KOPT-K1 (cell line): Measurements from ENCODE around the gene TRIM31.
"Not testable (repeated sequence)": the region's sequence is repeated elsewhere in the genome, so short reads cannot be mapped to it uniquely, and the experiment has no call there.

Source experiments
- H3K27ac ChIP-seq: fragments of 200-600 bp; sonication (generic); 2 replicates; pipeline ENCODE4 v1.5.1; 2016; ENCODE audit warnings: antibody characterized with exemption, mild to moderate bottlenecking, low read depth, low read length; ENCODE audit not compliant: poor library complexity, severe bottlenecking
- H3K36me3 ChIP-seq: fragments of 200-600 bp; sonication (generic); 2 replicates; pipeline ENCODE4 v1.5.1; 2017; ENCODE audit warnings: antibody characterized with exemption, mild to moderate bottlenecking, low read length, moderate library complexity; ENCODE audit not compliant: insufficient read depth
- H3K9me3 ChIP-seq: fragments of 200-600 bp; sonication (generic); 2 replicates; pipeline ENCODE4 v1.5.1; 2017; ENCODE audit warnings: antibody characterized with exemption, low read length, mild to moderate bottlenecking; ENCODE audit not compliant: insufficient read depth, poor library complexity, severe bottlenecking

The TRIM31 gene

GRCh38 chr6:30152910-30153610 is 40.2 kb upstream of the TRIM31 start:
- Histone ChIP-seq H3K27ac (no peak overlapping the region), H3K9me3 (no peaks in the 10 kb centered on the region), H3K36me3 (no peaks in the 10 kb centered on the region)

- Histone ChIP-seq H3K36me3 (no peaks in the 10 kb centered on the region), H3K27ac (no peak overlapping the region), H3K9me3 (no peaks in the 10 kb centered on the region)
These were observed 39.3 kb upstream of the TRIM31 start for GRCh38 chr6:30152016-30152673.

GRCh38 chr6:30151580-30151979 is 38.7 kb upstream of the TRIM31 start:
- no peak overlapping the region for H3K27ac ChIP-seq
- no peaks in the 10 kb centered on the region for H3K9me3 ChIP-seq
- H3K36me3 ChIP-seq: no peaks in the 10 kb centered on the region

DNA sequence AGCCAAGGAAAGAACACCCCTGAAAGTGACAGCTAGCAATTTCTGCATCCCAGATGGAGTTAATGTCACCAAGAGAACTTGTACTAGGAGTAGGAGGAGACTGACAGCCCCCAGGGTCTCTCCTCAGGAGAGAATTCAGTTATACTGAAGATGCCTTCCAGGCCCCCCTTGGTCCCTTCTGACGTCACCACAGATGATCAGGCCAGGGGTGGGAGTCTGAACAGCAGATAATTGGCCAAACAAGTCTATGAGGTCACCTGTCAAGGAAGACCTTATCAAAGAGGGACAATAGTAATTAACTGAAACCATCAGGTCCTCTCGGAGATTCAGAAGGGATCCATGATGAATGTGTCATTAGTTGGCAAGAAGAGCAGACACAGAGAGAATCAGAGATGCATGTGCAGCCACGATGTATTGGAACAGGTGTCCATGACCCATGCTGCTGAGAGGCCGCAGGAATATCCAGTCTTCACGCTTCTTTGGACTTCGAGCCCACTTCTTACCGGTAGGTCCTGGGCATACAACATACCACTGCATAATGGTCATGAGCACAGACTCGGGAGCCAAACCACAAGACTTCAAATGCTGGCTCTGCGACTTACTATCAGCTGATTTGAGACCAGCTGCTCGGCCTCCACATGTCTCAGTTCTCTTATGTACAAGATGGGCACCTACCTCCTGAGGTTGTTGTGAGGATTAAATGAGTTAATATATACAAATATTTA is 37.9 kb upstream of the TRIM31 start:
- no peak overlapping the region for H3K27ac ChIP-seq
- H3K9me3 ChIP-seq: no peaks in the 10 kb centered on the region

GRCh38 chr6:30149858-30150550 is 37.1 kb upstream of the TRIM31 start:
- Histone ChIP-seq H3K9me3 (no peaks in the 10 kb centered on the region), H3K36me3 (no peaks in the 10 kb centered on the region), H3K27ac (no peak overlapping the region)

More for the DNA sequence above, 37.9 kb upstream of the TRIM31 start:
- H3K36me3 ChIP-seq: no peaks in the 10 kb centered on the region

GRCh38 chr6:30149234-30149633 is 36.3 kb upstream of the TRIM31 start:
- no peak overlapping the region for H3K27ac ChIP-seq
- H3K9me3 ChIP-seq: no peaks in the 10 kb centered on the region

DNA sequence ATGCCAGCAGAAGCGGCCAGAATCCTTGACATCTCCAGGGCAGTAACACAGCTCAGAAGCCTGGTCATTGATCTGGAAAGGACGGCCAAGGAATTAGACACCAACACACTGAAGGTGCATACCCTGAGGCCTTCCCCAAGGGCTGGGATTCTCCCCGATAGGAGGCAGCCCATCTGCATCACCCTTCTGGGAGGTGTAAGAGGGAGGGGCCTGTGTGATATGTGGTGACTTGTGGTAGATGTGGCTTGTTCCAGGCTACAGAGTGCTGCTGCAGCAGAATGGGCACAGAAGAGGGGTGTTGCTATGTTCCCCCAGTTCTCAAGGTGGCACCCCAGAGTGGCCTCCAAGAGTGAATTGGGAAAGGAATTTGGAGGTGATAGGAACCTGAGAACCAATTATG is 34.2 kb upstream of the TRIM31 start:
- Histone ChIP-seq H3K36me3 (no peaks in the 10 kb centered on the region), H3K27ac (no peak overlapping the region), H3K9me3 (no peaks in the 10 kb centered on the region)

More at GRCh38 chr6:30149234-30149633, 36.3 kb upstream of the TRIM31 start:
- no peaks in the 10 kb centered on the region for H3K36me3 ChIP-seq

DNA sequence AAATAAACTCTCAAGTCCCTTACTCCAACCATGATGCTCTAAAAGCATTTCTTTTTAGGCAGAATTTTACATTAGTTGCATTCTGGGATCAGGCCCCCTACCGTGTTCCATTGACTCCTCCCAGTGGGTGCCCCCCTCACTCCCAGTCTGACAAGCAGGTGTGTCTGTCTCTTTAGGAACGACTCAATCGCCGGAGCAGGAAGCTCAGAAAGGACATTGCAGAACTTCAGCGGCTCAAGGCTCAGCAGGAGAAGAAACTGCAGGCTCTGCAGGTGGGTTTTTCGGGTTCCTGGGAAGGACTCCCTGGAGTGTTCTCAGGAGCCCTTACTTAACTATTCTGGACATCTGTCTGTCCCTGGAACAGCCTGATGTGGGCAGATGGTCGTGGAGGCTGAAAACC is 32.9 kb upstream of the TRIM31 start:
- no peaks in the 10 kb centered on the region for H3K36me3 ChIP-seq
- H3K9me3 ChIP-seq: no peaks in the 10 kb centered on the region
- no peak overlapping the region for H3K27ac ChIP-seq

- Histone ChIP-seq H3K9me3 (no peaks in the 10 kb centered on the region), H3K27ac (no peak overlapping the region), H3K36me3 (no peaks in the 10 kb centered on the region)
These were observed 31.9 kb upstream of the TRIM31 start for GRCh38 chr6:30144811-30145210.

DNA sequence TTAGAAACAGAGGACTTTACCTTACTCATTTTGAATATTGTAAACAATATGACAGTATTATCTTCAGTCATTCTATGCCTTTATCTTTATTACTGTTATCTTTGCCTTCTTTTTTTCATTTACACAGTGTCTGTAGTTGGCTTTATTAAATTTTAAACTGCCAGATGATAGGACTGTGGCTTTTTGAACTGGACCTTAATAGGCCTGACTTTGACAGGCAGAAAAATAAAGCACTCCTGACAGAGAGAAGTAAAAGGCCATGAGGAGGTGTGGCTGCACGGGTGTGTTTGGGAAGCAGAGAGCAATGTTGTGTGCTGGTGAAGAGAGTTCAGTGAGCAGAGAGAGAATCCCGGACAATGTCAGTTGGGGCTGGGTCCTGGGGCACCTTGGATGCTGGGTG is 30.9 kb upstream of the TRIM31 start:
- Histone ChIP-seq H3K27ac (no peak overlapping the region), H3K36me3 (no peaks in the 10 kb centered on the region)

DNA sequence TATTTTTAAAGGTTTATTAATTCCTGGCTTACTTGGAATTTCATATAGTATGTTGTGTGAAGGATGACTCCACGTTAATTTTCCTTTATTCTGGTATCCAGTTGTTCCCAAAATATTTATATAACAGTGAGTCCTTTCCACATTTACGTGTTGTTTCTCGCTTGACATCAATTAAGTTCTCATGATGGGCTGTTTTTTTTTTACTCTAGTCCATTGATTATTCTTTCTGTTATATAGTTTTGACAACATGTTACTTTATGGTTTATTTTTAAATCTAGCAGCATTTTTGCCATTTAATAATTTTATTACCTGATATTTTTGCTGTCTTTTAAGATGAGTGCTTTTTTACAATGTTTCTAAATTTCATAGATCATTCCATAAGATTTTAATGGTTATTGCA is 29.8 kb upstream of the TRIM31 start:
- Histone ChIP-seq H3K27ac (no peak overlapping the region), H3K36me3 (no peaks in the 10 kb centered on the region), H3K9me3 (no peaks in the 10 kb centered on the region)

More for the DNA sequence above, 30.9 kb upstream of the TRIM31 start:
- H3K9me3 ChIP-seq: no peaks in the 10 kb centered on the region

DNA sequence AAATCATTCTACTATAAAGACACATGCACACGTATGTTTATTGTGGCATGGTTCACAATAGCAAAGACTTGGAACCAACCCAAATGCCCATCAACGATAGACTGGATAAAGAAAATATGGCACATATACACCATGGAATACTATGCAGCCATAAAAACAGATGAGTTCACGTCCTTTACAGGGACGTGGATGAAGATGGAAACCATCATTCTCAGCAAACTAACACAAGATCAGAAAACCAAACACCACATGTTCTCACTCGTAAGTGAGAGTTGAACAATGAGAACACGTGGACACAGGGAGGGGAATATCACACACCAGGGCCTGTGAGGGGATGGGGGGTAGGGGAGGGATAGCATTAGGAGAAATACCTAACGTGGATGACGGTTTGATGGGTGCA is 27.4 kb upstream of the TRIM31 start:
- H3K9me3 ChIP-seq, H3K27ac ChIP-seq, H3K36me3 ChIP-seq: not testable (repeated sequence)

- Histone ChIP-seq H3K27ac (no peak overlapping the region), H3K36me3 (no peaks in the 10 kb centered on the region), H3K9me3 (no peaks in the 10 kb centered on the region)
These were observed 23.8 kb upstream of the TRIM31 start for GRCh38 chr6:30136570-30137286.

- Histone ChIP-seq H3K9me3 (no peaks in the 10 kb centered on the region), H3K36me3 (no peaks in the 10 kb centered on the region), H3K27ac (no peak within 1 kb of the TSS)
These were observed 22.9 kb upstream of the TRIM31 start, which contains the start of gene TRIM40 for GRCh38 chr6:30135757-30136156. TSS of gene TRIM40 (plus strand) at chr6:30136140. CDS start at chr6:30137037, 897 bp downstream.
